ENCODE measurements around the gene PTH2. TPM values are rescaled to one million over a fixed set of nuclear protein-coding genes. Genes with fewer than 3 reads are reported as not detected.
A peak's percentile ranks its signal among the peaks of the same experiment; 100 is the strongest.
"Not testable (repeated sequence)": the region's sequence is repeated elsewhere in the genome, so short reads cannot be mapped to it uniquely, and the experiment has no call there.

Gene PTH2
- total RNA-seq, 2 donors from 2014 or later = not detected

- no peaks in the 10 kb centered on the region for H3K9me3 ChIP-seq
- DNase-seq = no peak
- intact Hi-C loops (cut with DNase I) = no loop called here
- no peaks in the 10 kb centered on the region for H3K4me1 ChIP-seq
- no peak overlapping the region for H3K27ac ChIP-seq
- H3K4me3 ChIP-seq = no peak overlapping the region
- TF ChIP-seq CTCF (IDR thresholded peaks at IDR 0.05) = no peak
- no peaks in the 10 kb centered on the region for H3K36me3 ChIP-seq
- no peak overlapping the region for H3K9ac ChIP-seq (ENCODE audit: low read depth in 2 of 2, low read length in 2 of 2)
- H3K27me3 ChIP-seq = peaks cover 2% of the 10 kb centered on the region
Measured at GRCh38 chr19:49445997-49446396, 22.8 kb upstream of the PTH2 start.

- peaks cover 13% of the 10 kb centered on the region for H3K27me3 ChIP-seq
- H3K27ac ChIP-seq; H3K36me3 ChIP-seq; H3K9me3 ChIP-seq; H3K4me1 ChIP-seq; DNase-seq; intact Hi-C loops (cut with DNase I); H3K9ac ChIP-seq (ENCODE audit: low read depth in 2 of 2, low read length in 2 of 2); H3K4me3 ChIP-seq: not testable (repeated sequence)
Measured at GRCh38 chr19:49444100-49444700, 21.0 kb upstream of the PTH2 start.

GRCh38 chr19:49443366-49444099, 20.3 kb upstream of the PTH2 start:
- peak overlapping the region; percentile 79 for H3K4me3 ChIP-seq
- H3K27me3 ChIP-seq = peaks cover 13% of the 10 kb centered on the region
- H3K27ac ChIP-seq = peak overlapping the region; percentile 72
- intact Hi-C loops (cut with DNase I) = loop anchor here (2.0 kb wide), 1 partner anchor 51 kb away; no protein-coding TSS in a partner anchor
- H3K9me3 ChIP-seq = no peaks in the 10 kb centered on the region
- peak; percentile 95 for DNase-seq
- H3K9ac ChIP-seq (ENCODE audit: low read depth in 2 of 2, low read length in 2 of 2) = peak overlapping the region; percentile 63 to 68
- no peaks in the 10 kb centered on the region for H3K4me1 ChIP-seq
- TF ChIP-seq CTCF (IDR thresholded peaks at IDR 0.05) = peak; percentile 72
- H3K36me3 ChIP-seq = no peaks in the 10 kb centered on the region

- Histone ChIP-seq H3K9ac (ENCODE audit: low read depth in 2 of 2, low read length in 2 of 2) (peak overlapping the region; percentile 63 to 68), H3K36me3 (no peaks in the 10 kb centered on the region), H3K27me3 (peaks cover 17% of the 10 kb centered on the region), H3K9me3 (no peaks in the 10 kb centered on the region), H3K4me3 (peak overlapping the region; percentile 79), H3K4me1 (no peaks in the 10 kb centered on the region), H3K27ac (peak overlapping the region; percentile 72)
- intact Hi-C loops (cut with DNase I) = loop anchor here (2.0 kb wide), 1 partner anchor 50 kb away; no protein-coding TSS in a partner anchor
- peak; percentile 96 for DNase-seq
- TF ChIP-seq CTCF (IDR thresholded peaks at IDR 0.05) = no peak
Measured at GRCh38 chr19:49442771-49443365, 19.6 kb upstream of the PTH2 start.

GRCh38 chr19:49442354-49442753, 19.1 kb upstream of the PTH2 start:
- no peak for DNase-seq
- Histone ChIP-seq H3K9ac (ENCODE audit: low read depth in 2 of 2, low read length in 2 of 2) (no peak overlapping the region), H3K4me3 (peak overlapping the region; percentile 79), H3K36me3 (no peaks in the 10 kb centered on the region), H3K9me3 (no peaks in the 10 kb centered on the region), H3K27me3 (peaks cover 18% of the 10 kb centered on the region), H3K27ac (no peak overlapping the region), H3K4me1 (no peaks in the 10 kb centered on the region)
- no peak for TF ChIP-seq CTCF (IDR thresholded peaks at IDR 0.05)
- intact Hi-C loops (cut with DNase I) = loop anchor here (2.0 kb wide), 1 partner anchor 50 kb away; no protein-coding TSS in a partner anchor
